Panc1 (cell line): ENCODE measurements around the gene BLCAP.

ENCODE experiments used
- SIN3A ChIP-seq: IDR thresholded peaks from 2 replicates; pipeline ENCODE4 v1.6.1; 2012; ENCODE audit warnings: low read depth, mild to moderate bottlenecking, low read length, moderate library complexity, borderline replicate concordance; ENCODE audit not compliant: insufficient read depth
- TF ChIP-seq, protein P1 (sequence below): fragments of 450-650 bp; IDR thresholded peaks from 2 replicates; pipeline ENCODE4 v1.5.1; 2017; ENCODE audit warnings: mild to moderate bottlenecking

DNA sequence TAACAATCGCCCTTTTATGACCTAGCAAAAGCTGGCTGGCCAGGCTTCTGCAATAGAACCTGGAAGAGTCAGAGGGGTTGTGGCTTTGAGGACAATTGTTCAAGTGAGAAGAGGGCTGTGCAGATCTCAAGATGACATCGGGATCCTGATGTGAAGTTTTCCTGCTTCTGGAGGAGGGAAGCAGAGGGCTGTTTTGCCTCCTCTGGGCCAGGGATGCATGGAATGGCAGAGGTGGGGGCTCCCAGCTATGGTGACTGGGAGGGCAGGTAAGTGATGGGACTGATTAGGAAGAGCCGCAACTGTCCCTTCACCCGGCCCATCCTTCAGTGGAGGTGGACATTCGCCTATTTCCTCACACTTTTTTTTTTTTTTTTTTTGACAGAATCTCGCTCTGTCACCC is 43.4 kb upstream of the BLCAP start:
- TF ChIP-seq, protein P1, sequence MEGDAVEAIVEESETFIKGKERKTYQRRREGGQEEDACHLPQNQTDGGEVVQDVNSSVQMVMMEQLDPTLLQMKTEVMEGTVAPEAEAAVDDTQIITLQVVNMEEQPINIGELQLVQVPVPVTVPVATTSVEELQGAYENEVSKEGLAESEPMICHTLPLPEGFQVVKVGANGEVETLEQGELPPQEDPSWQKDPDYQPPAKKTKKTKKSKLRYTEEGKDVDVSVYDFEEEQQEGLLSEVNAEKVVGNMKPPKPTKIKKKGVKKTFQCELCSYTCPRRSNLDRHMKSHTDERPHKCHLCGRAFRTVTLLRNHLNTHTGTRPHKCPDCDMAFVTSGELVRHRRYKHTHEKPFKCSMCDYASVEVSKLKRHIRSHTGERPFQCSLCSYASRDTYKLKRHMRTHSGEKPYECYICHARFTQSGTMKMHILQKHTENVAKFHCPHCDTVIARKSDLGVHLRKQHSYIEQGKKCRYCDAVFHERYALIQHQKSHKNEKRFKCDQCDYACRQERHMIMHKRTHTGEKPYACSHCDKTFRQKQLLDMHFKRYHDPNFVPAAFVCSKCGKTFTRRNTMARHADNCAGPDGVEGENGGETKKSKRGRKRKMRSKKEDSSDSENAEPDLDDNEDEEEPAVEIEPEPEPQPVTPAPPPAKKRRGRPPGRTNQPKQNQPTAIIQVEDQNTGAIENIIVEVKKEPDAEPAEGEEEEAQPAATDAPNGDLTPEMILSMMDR, result no peak
- TF ChIP-seq SIN3A, result no peak
